BLaER1 treated with 17β-estradiol and CSF1 and Interleukin-3, amounts not matched to agents 10 nM and 100 nM (cell line): ENCODE results near the gene STARD4.

ENCODE experiments used
- H3K27ac ChIP-seq, 11 experiments: shearing (Covaris generic); formaldehyde crosslinking; 2 replicates each; pipeline ENCODE4 v1.8.1; 2022
- H3K27me3 ChIP-seq, 11 experiments: shearing (Covaris generic); formaldehyde crosslinking; 2 replicates each; pipeline ENCODE4 v1.8.1; 2022
- H3K36me3 ChIP-seq, 11 experiments: shearing (Covaris generic); formaldehyde crosslinking; 2 replicates each; pipeline ENCODE4 v1.8.1; 2022
- H3K4me1 ChIP-seq, 10 experiments: shearing (Covaris generic); formaldehyde crosslinking; 2 replicates each; pipeline ENCODE4 v1.8.1; 2022
- H3K4me2 ChIP-seq, 11 experiments: shearing (Covaris generic); formaldehyde crosslinking; 2 replicates each; pipeline ENCODE4 v1.8.1; 2022
- H3K4me3 ChIP-seq, 10 experiments: shearing (Covaris generic); formaldehyde crosslinking; 2 replicates each; pipeline ENCODE4 v1.8.1; 2022
- H3K9ac ChIP-seq, 11 experiments: shearing (Covaris generic); formaldehyde crosslinking; 2 replicates each; pipeline ENCODE4 v1.8.1; 2022
- H3K9me3 ChIP-seq, 11 experiments: shearing (Covaris generic); formaldehyde crosslinking; replicated peaks in 1 of 11; 2 replicates each; pipeline ENCODE4 v1.8.1; 2022
- H4K20me1 ChIP-seq, 11 experiments: shearing (Covaris generic); formaldehyde crosslinking; 2 replicates each; pipeline ENCODE4 v1.8.1; 2022
- Cebpa-rat ChIP-seq, 11 experiments: shearing (Covaris generic); IDR thresholded peaks; 2 replicates each; pipeline ENCODE4 v1.8.1; 2022

Gene STARD4

GRCh38 chr5:111494355-111494999 is 17.9 kb downstream of the STARD4 start:
- H3K36me3 ChIP-seq = peaks cover 24 to 49% (median 34%) of the 10 kb centered on the region in 11 experiments
- TF ChIP-seq Cebpa-rat (IDR thresholded peaks at IDR 0.05) = no peak
- peak overlapping the region in 6 of 11 experiments; percentile 13 to 57 (median 34); a peak in 6 of 22 replicates for H3K27ac ChIP-seq
- no peaks in the 10 kb centered on the region for H4K20me1 ChIP-seq
- H3K4me1 ChIP-seq = peaks cover 0 to 11% (median 0%) of the 10 kb centered on the region in 10 experiments; a peak in 1 of 20 replicates
- H3K9me3 ChIP-seq = no peaks in the 10 kb centered on the region
- H3K4me2 ChIP-seq = no peak overlapping the region
- no peak overlapping the region for H3K9ac ChIP-seq
- no peak overlapping the region for H3K4me3 ChIP-seq
- no peaks in the 10 kb centered on the region for H3K27me3 ChIP-seq

- Histone ChIP-seq H3K4me1 (0 out of 20 replicates have a peak, but pooled peaks cover 0 to 5% (median 0%) of the 10 kb centered on the region in 10 experiments), H3K27me3 (no peaks in the 10 kb centered on the region), H3K9me3 (no peaks in the 10 kb centered on the region), H3K4me3 (no peak overlapping the region), H4K20me1 (no peaks in the 10 kb centered on the region), H3K27ac (no peak overlapping the region), H3K4me2 (no peak overlapping the region), H3K9ac (no peak overlapping the region), H3K36me3 (peaks cover 9 to 35% (median 21%) of the 10 kb centered on the region in 11 experiments; a peak in 20 of 22 replicates)
- TF ChIP-seq Cebpa-rat (IDR thresholded peaks at IDR 0.05) = no peak
Observed at GRCh38 chr5:111493031-111493430, 19.3 kb downstream of the STARD4 start.

GRCh38 chr5:111488353-111488752 is 24.0 kb downstream of the STARD4 start:
- H3K4me2 ChIP-seq = no peak overlapping the region
- no peaks in the 10 kb centered on the region for H3K4me1 ChIP-seq
- H3K4me3 ChIP-seq = no peak overlapping the region
- TF ChIP-seq Cebpa-rat (IDR thresholded peaks at IDR 0.05) = no peak
- H3K36me3 ChIP-seq = peaks cover 0 to 8% (median 0%) of the 10 kb centered on the region in 11 experiments; a peak in 1 of 22 replicates
- H3K9ac ChIP-seq = no peak overlapping the region
- no peaks in the 10 kb centered on the region for H3K27me3 ChIP-seq
- H3K9me3 ChIP-seq = no peaks in the 10 kb centered on the region
- H4K20me1 ChIP-seq = no peaks in the 10 kb centered on the region
- H3K27ac ChIP-seq = no peak overlapping the region

GRCh38 chr5:111486926-111487325 is 25.4 kb downstream of the STARD4 start:
- Histone ChIP-seq H3K4me1 (no peaks in the 10 kb centered on the region), H4K20me1 (no peaks in the 10 kb centered on the region), H3K4me3 (no peak overlapping the region), H3K36me3 (no peaks in the 10 kb centered on the region), H3K9ac (no peak overlapping the region), H3K27me3 (no peaks in the 10 kb centered on the region), H3K27ac (no peak overlapping the region), H3K4me2 (no peak overlapping the region), H3K9me3 (no peaks in the 10 kb centered on the region)
- TF ChIP-seq Cebpa-rat (IDR thresholded peaks at IDR 0.05) = no peak

- Histone ChIP-seq H3K4me3 (no peak overlapping the region), H3K9me3 (no peaks in the 10 kb centered on the region), H3K36me3 (no peaks in the 10 kb centered on the region), H3K27ac (no peak overlapping the region), H3K27me3 (no peaks in the 10 kb centered on the region), H3K4me1 (no peaks in the 10 kb centered on the region), H3K9ac (no peak overlapping the region), H4K20me1 (no peaks in the 10 kb centered on the region), H3K4me2 (no peak overlapping the region)
- no peak for TF ChIP-seq Cebpa-rat (IDR thresholded peaks at IDR 0.05)
Observed at GRCh38 chr5:111486055-111486454, 26.3 kb downstream of the STARD4 start.

- Histone ChIP-seq H3K4me2 (peak overlapping the region in 2 of 11 experiments; percentile 14 to 25; a peak in 3 of 22 replicates), H3K9me3 (no peaks in the 10 kb centered on the region), H4K20me1 (no peaks in the 10 kb centered on the region), H3K4me3 (no peak overlapping the region), H3K9ac (no peak overlapping the region), H3K36me3 (no peaks in the 10 kb centered on the region), H3K27me3 (no peaks in the 10 kb centered on the region), H3K4me1 (peaks cover 0 to 9% (median 5%) of the 10 kb centered on the region in 10 experiments; a peak in 8 of 20 replicates), H3K27ac (no peak overlapping the region)
- TF ChIP-seq Cebpa-rat (IDR thresholded peaks at IDR 0.05) = no peak
Observed at GRCh38 chr5:111480346-111480745, 32.0 kb downstream of the STARD4 start.

GRCh38 chr5:111478898-111479297 is 33.4 kb downstream of the STARD4 start:
- TF ChIP-seq Cebpa-rat (IDR thresholded peaks at IDR 0.05) = no peak
- Histone ChIP-seq H3K9ac (no peak overlapping the region), H3K9me3 (no peaks in the 10 kb centered on the region), H3K27ac (no peak overlapping the region), H3K4me3 (no peak overlapping the region), H3K4me1 (peaks cover 0 to 9% (median 5%) of the 10 kb centered on the region in 10 experiments; a peak in 8 of 20 replicates), H3K4me2 (no peak overlapping the region), H3K36me3 (no peaks in the 10 kb centered on the region), H4K20me1 (no peaks in the 10 kb centered on the region), H3K27me3 (no peaks in the 10 kb centered on the region)

GRCh38 chr5:111478266-111478665 is 34.1 kb downstream of the STARD4 start:
- TF ChIP-seq Cebpa-rat (IDR thresholded peaks at IDR 0.05) = no peak
- H4K20me1 ChIP-seq = no peaks in the 10 kb centered on the region
- no peak overlapping the region for H3K9ac ChIP-seq
- H3K9me3 ChIP-seq = no peaks in the 10 kb centered on the region
- no peak overlapping the region for H3K27ac ChIP-seq
- H3K27me3 ChIP-seq = no peaks in the 10 kb centered on the region
- no peaks in the 10 kb centered on the region for H3K36me3 ChIP-seq
- no peak overlapping the region for H3K4me3 ChIP-seq
- H3K4me1 ChIP-seq = peaks cover 0 to 9% (median 5%) of the 10 kb centered on the region in 10 experiments; a peak in 9 of 20 replicates
- no peak overlapping the region for H3K4me2 ChIP-seq

- H4K20me1 ChIP-seq = no peaks in the 10 kb centered on the region
Observed at GRCh38 chr5:111472579-111472978, 39.8 kb downstream of the STARD4 start.

More at GRCh38 chr5:111472579-111472978, 39.8 kb downstream of the STARD4 start:
- no peak overlapping the region for H3K9ac ChIP-seq
- peak overlapping the region; percentile 11 to 74 (median 32); a peak in 17 of 22 replicates for H3K4me2 ChIP-seq
- H3K27me3 ChIP-seq = no peaks in the 10 kb centered on the region
- H3K4me1 ChIP-seq = peaks cover 9 to 34% (median 12%) of the 10 kb centered on the region in 10 experiments; a peak in 19 of 20 replicates
- no peak for TF ChIP-seq Cebpa-rat (IDR thresholded peaks at IDR 0.05)
- peaks cover 0 to 4% (median 0%) of the 10 kb centered on the region in 11 experiments; a peak in 2 of 22 replicates for H3K9me3 ChIP-seq
- H3K36me3 ChIP-seq = no peaks in the 10 kb centered on the region
- H3K4me3 ChIP-seq = no peak overlapping the region
- H3K27ac ChIP-seq = 0 out of 22 replicates have a peak overlapping the region, but pooled peaks of 1 of the 11 experiments have one; percentile 0
